ENCODE data around the gene HLA-DOB.

Gene HLA-DOB

GRCh38 chr6:32772656-32773055 lies 44.1 kb downstream of the HLA-DOB start:
- peaks cover 11 to 77% of the 10 kb centered on the region in 2 experiments for H3K27me3 ChIP-seq (ENCODE audit: control insufficient read depth in 1 of 2, insufficient read depth in 1 of 2, low read length in 2 of 2)
- WGBS, result no CpG with 5 or more reads among the region's 1 CpG
- DNase-seq, result no peak

DNA sequence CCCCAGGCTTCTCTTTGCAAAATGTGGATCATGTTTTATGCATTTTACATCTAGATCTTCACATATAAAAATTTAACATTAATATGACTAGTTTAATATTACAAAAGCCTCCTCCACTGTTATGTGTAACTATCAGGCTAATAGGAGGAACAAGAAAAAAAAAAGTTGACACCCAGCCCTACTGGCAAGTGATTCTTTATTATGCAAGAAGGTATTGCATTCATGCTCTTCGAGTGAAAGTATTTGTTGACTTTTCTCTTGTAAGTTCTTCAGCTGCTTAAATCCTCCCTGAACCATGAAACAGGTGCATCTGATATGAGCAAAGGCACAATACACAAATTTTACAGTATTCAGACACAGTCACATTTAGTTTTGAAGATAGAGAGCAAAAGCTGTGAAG lies 52.8 kb downstream of the HLA-DOB start:
- Histone ChIP-seq H3K27me3 (ENCODE audit: control insufficient read depth in 1 of 2, insufficient read depth in 1 of 2, low read length in 2 of 2) (peaks cover 28 to 89% of the 10 kb centered on the region in 2 experiments), H4K8ac (ENCODE audit: low read length) (no peak overlapping the region), H3K4ac (ENCODE audit: low read depth in 1 of 2, low read length in 2 of 2) (no peak overlapping the region), H3K14ac (ENCODE audit: low read length in 2 of 2) (no peak overlapping the region), H3K23ac (ENCODE audit: low read length in 2 of 2) (no peak overlapping the region), H2BK15ac (ENCODE audit: low read depth, poor library complexity, severe bottlenecking) (no peak overlapping the region), H2AK5ac (ENCODE audit: low read length, severe bottlenecking) (no peak overlapping the region), H3K9me3 (ENCODE audit: control insufficient read depth, low read length) (no peaks in the 10 kb centered on the region), H3K4me3 (ENCODE audit: insufficient read depth in 1 of 2, low read depth in 1 of 2, low read length in 2 of 2) (no peak overlapping the region), H3K79me1 (replicated peaks; ENCODE audit: low read length, poor library complexity, severe bottlenecking) (no peaks in the 10 kb centered on the region), H2BK12ac (ENCODE audit: low read length in 2 of 2) (no peak overlapping the region), H3K27ac (ENCODE audit: low read length, poor library complexity, severe bottlenecking) (no peak overlapping the region), H4K91ac (ENCODE audit: low read length) (no peak overlapping the region), H3K4me2 (ENCODE audit: low read length, poor library complexity, severe bottlenecking) (no peak overlapping the region), H2BK120ac (ENCODE audit: low read depth, low read length) (no peak overlapping the region), H3K4me1 (ENCODE audit: control insufficient read depth, insufficient read depth, low read depth, low read length) (no peaks in the 10 kb centered on the region), H3K18ac (ENCODE audit: low read depth in 1 of 2, low read length in 2 of 2) (no peak overlapping the region), H2BK5ac (ENCODE audit: low read depth, low read length, poor library complexity, severe bottlenecking) (no peak overlapping the region), H3K36me3 (ENCODE audit: control insufficient read depth in 1 of 2, insufficient read depth in 2 of 2, low read depth in 1 of 2, low read length in 2 of 2) (no peaks in the 10 kb centered on the region), H2AFZ (ENCODE audit: low read depth, low read length) (no peak overlapping the region), H3K9ac (ENCODE audit: low read length) (no peak overlapping the region)
- DNase-seq, result no peak
- 17% methylated on average over 1 of the region's 1 CpG for WGBS

More at GRCh38 chr6:32772656-32773055, 44.1 kb downstream of the HLA-DOB start:
- no peak overlapping the region for H3K4ac ChIP-seq (ENCODE audit: low read depth in 1 of 2, low read length in 2 of 2)
- no peaks in the 10 kb centered on the region for H3K4me1 ChIP-seq (ENCODE audit: control insufficient read depth, insufficient read depth, low read depth, low read length)
- no peak overlapping the region for H2BK120ac ChIP-seq (ENCODE audit: low read depth, low read length)
- no peak overlapping the region for H3K23ac ChIP-seq (ENCODE audit: low read length in 2 of 2)
- no peaks in the 10 kb centered on the region for H3K79me1 ChIP-seq (replicated peaks; ENCODE audit: low read length, poor library complexity, severe bottlenecking)
- no peak overlapping the region for H4K8ac ChIP-seq (ENCODE audit: low read length)
- no peak overlapping the region for H3K27ac ChIP-seq (ENCODE audit: low read length, poor library complexity, severe bottlenecking)
- H3K14ac ChIP-seq (ENCODE audit: low read length in 2 of 2), result no peak overlapping the region
- no peak overlapping the region for H2AFZ ChIP-seq (ENCODE audit: low read depth, low read length)
- no peak overlapping the region for H3K4me3 ChIP-seq (ENCODE audit: insufficient read depth in 1 of 2, low read depth in 1 of 2, low read length in 2 of 2)
- H2AK5ac ChIP-seq (ENCODE audit: low read length, severe bottlenecking), result no peak overlapping the region
- no peaks in the 10 kb centered on the region for H3K36me3 ChIP-seq (ENCODE audit: control insufficient read depth in 1 of 2, insufficient read depth in 2 of 2, low read depth in 1 of 2, low read length in 2 of 2)
- no peak overlapping the region for H2BK5ac ChIP-seq (ENCODE audit: low read depth, low read length, poor library complexity, severe bottlenecking)
- H2BK15ac ChIP-seq (ENCODE audit: low read depth, poor library complexity, severe bottlenecking), result no peak overlapping the region
- H4K91ac ChIP-seq (ENCODE audit: low read length), result no peak overlapping the region
- no peak overlapping the region for H3K4me2 ChIP-seq (ENCODE audit: low read length, poor library complexity, severe bottlenecking)
- H3K9me3 ChIP-seq (ENCODE audit: control insufficient read depth, low read length), result no peaks in the 10 kb centered on the region
- H3K9ac ChIP-seq (ENCODE audit: low read length), result no peak overlapping the region
- H3K18ac ChIP-seq (ENCODE audit: low read depth in 1 of 2, low read length in 2 of 2), result no peak overlapping the region
- no peak overlapping the region for H2BK12ac ChIP-seq (ENCODE audit: low read length in 2 of 2)

- WGBS, result 40% methylated on average over 4 of the region's 4 CpGs
These were observed 53.4 kb downstream of the HLA-DOB start, which contains the start of gene HLA-DQB2 for GRCh38 chr6:32763421-32763820. Gene HLA-DQB2 (minus strand): TSS chr6:32763532. CDS start chr6:32763470, 62 bp downstream.

More at GRCh38 chr6:32763421-32763820, 53.4 kb downstream of the HLA-DOB start, which contains the start of gene HLA-DQB2:
- Histone ChIP-seq H3K23ac (ENCODE audit: low read length in 2 of 2) (peak within 1 kb of the TSS in 1 of 2 experiments; percentile 31), H3K79me1 (replicated peaks; ENCODE audit: low read length, poor library complexity, severe bottlenecking) (no peaks in the 10 kb centered on the region), H3K27me3 (ENCODE audit: control insufficient read depth in 1 of 2, insufficient read depth in 1 of 2, low read length in 2 of 2) (peaks cover 28 to 89% of the 10 kb centered on the region in 2 experiments), H3K9ac (ENCODE audit: low read length) (no peak within 1 kb of the TSS), H3K14ac (ENCODE audit: low read length in 2 of 2) (no peak within 1 kb of the TSS), H3K27ac (ENCODE audit: low read length, poor library complexity, severe bottlenecking) (no peak within 1 kb of the TSS), H3K9me3 (ENCODE audit: control insufficient read depth, low read length) (no peaks in the 10 kb centered on the region), H2BK12ac (ENCODE audit: low read length in 2 of 2) (no peak within 1 kb of the TSS), H2BK120ac (ENCODE audit: low read depth, low read length) (no peak within 1 kb of the TSS), H2AK5ac (ENCODE audit: low read length, severe bottlenecking) (no peak within 1 kb of the TSS), H3K4me2 (ENCODE audit: low read length, poor library complexity, severe bottlenecking) (no peak within 1 kb of the TSS), H3K4me1 (ENCODE audit: control insufficient read depth, insufficient read depth, low read depth, low read length) (no peaks in the 10 kb centered on the region), H2AFZ (ENCODE audit: low read depth, low read length) (no peak within 1 kb of the TSS), H2BK15ac (ENCODE audit: low read depth, poor library complexity, severe bottlenecking) (no peak within 1 kb of the TSS), H3K18ac (ENCODE audit: low read depth in 1 of 2, low read length in 2 of 2) (no peak within 1 kb of the TSS), H3K4ac (ENCODE audit: low read depth in 1 of 2, low read length in 2 of 2) (no peak within 1 kb of the TSS), H4K91ac (ENCODE audit: low read length) (no peak within 1 kb of the TSS), H3K4me3 (ENCODE audit: insufficient read depth in 1 of 2, low read depth in 1 of 2, low read length in 2 of 2) (no peak within 1 kb of the TSS), H4K8ac (ENCODE audit: low read length) (no peak within 1 kb of the TSS), H2BK5ac (ENCODE audit: low read depth, low read length, poor library complexity, severe bottlenecking) (no peak within 1 kb of the TSS), H3K36me3 (ENCODE audit: control insufficient read depth in 1 of 2, insufficient read depth in 2 of 2, low read depth in 1 of 2, low read length in 2 of 2) (no peaks in the 10 kb centered on the region)
- no peak for DNase-seq

Data from mesenchymal stem cell (in vitro differentiated cells and primary cell).